CD4-positive, CD25-positive, alpha-beta regulatory T cell (primary cell): Measurements from ENCODE around the gene GLMN. TPM values are rescaled to one million over a fixed set of nuclear protein-coding genes. Genes with fewer than 3 reads are reported as not detected.
A peak's percentile ranks its signal among the peaks of the same experiment; 100 is the strongest.

Experiments used
- ATAC-seq, 2 donors: fragments of 150-1000 bp; cut with Tn5 transposase; one replicate each; pipeline ENCODE4 v1.10.0; 2021; ENCODE audit warnings: low read depth in 2 of 2, moderate number of reproducible peaks in 2 of 2, moderate library complexity in 1 of 2
- DNase-seq, 3 donors: peaks; one replicate each; pipeline versions ENCODE4 v3.0.0 to v3.0.0-alpha.2; 2012 to 2022; ENCODE audit warnings: mixed read lengths in 1 of 3
- H3K27ac ChIP-seq: one replicate; pipeline ENCODE4 v1.7.0; 2013; ENCODE audit warnings: mild to moderate bottlenecking, low read length; ENCODE audit not compliant: insufficient read depth, poor library complexity, severe bottlenecking
- H3K27me3 ChIP-seq: one replicate; pipeline ENCODE4 v1.7.0; 2013; ENCODE audit warnings: low read length; ENCODE audit not compliant: control insufficient read depth, insufficient read depth
- H3K36me3 ChIP-seq: one replicate; pipeline ENCODE4 v1.7.0; 2013; ENCODE audit warnings: mild to moderate bottlenecking, low read length, moderate library complexity; ENCODE audit not compliant: control insufficient read depth, insufficient read depth
- H3K4me1 ChIP-seq: 2 replicates; pipeline ENCODE4 v1.7.0; 2013; ENCODE audit warnings: mild to moderate bottlenecking, low read length; ENCODE audit not compliant: insufficient read depth, control insufficient read depth, poor library complexity, severe bottlenecking
- H3K4me3 ChIP-seq: one replicate; pipeline ENCODE4 v1.7.0; 2013; ENCODE audit warnings: low read depth, mild to moderate bottlenecking, low read length, moderate library complexity
- H3K9me3 ChIP-seq, 2 experiments: 1 replicate in 1 of 2; 2 replicates in 1 of 2; pipeline ENCODE4 v1.7.0; 2013; ENCODE audit warnings: low read length in 2 of 2, mild to moderate bottlenecking in 1 of 2, moderate library complexity in 1 of 2; ENCODE audit not compliant: control insufficient read depth in 2 of 2
- H3K27ac Mint-ChIP-seq, 3 donors: one replicate each; pipeline ENCODE4 v1.8.0; 2020 to 2022; ENCODE audit warnings: mild to moderate bottlenecking in 3 of 3, mixed read lengths in 3 of 3, moderate library complexity in 2 of 3
- H3K27me3 Mint-ChIP-seq: one replicate; pipeline ENCODE4 v1.8.0; 2022; ENCODE audit warnings: mild to moderate bottlenecking, mixed read lengths
- H3K36me3 Mint-ChIP-seq: one replicate; pipeline ENCODE4 v1.8.0; 2020; ENCODE audit warnings: mixed read lengths
- H3K4me1 Mint-ChIP-seq, 4 donors: one replicate each; pipeline ENCODE4 v1.8.0; 2020 to 2022; ENCODE audit warnings: mixed read lengths in 4 of 4, mild to moderate bottlenecking in 1 of 4
- H3K4me3 Mint-ChIP-seq, 4 donors: one replicate each; pipeline ENCODE4 v1.8.0; 2020 to 2022; ENCODE audit warnings: mild to moderate bottlenecking in 4 of 4, mixed read lengths in 4 of 4, moderate library complexity in 3 of 4
- H3K9me3 Mint-ChIP-seq, 7 donors: one replicate each; pipeline ENCODE4 v1.8.0; 2020 to 2022; ENCODE audit warnings: mixed read lengths in 7 of 7, mild to moderate bottlenecking in 3 of 7, moderate library complexity in 2 of 7
- polyA plus RNA-seq, 4 donors: library from polyadenylated mRNA; unstranded; fragments of 300-500 nt; fragmentation: Illumina TruSeq; gene quantifications; one replicate each; pipeline ENCODE4 v1.2.3, GENCODE V29; 2021
- total RNA-seq: library from RNA; stranded (reverse); gene quantifications from one replicate; pipeline ENCODE4 v1.2.3, GENCODE V29; 2022

Gene GLMN
- total and polyA plus RNA-seq, 5 donors from 2014 or later, result 8.2 to 15.2 (median 11.5) TPM

DNA sequence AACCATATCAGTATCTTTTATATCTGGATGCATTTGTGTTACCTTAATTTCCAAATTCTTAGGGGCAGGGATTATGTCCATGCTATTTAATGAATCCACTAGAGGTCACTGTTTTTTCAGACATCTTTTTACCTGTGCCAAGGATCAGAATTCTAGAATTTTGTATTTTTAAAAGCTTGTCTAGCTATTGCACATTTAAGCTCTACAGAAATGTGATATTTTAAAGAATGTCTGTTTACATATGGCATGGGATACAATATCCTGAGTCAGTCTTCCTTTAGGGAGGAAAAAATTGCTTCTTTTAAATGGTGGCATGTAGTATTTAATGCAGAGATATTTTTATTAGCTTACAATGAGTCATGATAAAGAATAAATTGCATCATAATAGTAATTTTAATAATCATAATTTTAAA, 11.4 kb upstream of the GLMN start:
- Mint-ChIP-seq H3K27ac (no peak overlapping the region), H3K4me1 (peaks cover 7 to 29% (median 10%) of the 10 kb centered on the region in 4 donors), H3K4me3 (no peak overlapping the region), H3K36me3 (peaks cover 11% of the 10 kb centered on the region), H3K9me3 (no peaks in the 10 kb centered on the region), H3K27me3 (no peaks in the 10 kb centered on the region)
- Histone ChIP-seq H3K4me1 (no peaks in the 10 kb centered on the region), H3K4me3 (no peak overlapping the region), H3K36me3 (peaks cover 37% of the 10 kb centered on the region), H3K9me3 (no peaks in the 10 kb centered on the region), H3K27me3 (no peaks in the 10 kb centered on the region), H3K27ac (no peak overlapping the region)
- ATAC-seq, result peak in 1 of 2 donors; percentile 56
- DNase-seq, result peak in 2 of 3 donors; percentile 50 to 53

DNA sequence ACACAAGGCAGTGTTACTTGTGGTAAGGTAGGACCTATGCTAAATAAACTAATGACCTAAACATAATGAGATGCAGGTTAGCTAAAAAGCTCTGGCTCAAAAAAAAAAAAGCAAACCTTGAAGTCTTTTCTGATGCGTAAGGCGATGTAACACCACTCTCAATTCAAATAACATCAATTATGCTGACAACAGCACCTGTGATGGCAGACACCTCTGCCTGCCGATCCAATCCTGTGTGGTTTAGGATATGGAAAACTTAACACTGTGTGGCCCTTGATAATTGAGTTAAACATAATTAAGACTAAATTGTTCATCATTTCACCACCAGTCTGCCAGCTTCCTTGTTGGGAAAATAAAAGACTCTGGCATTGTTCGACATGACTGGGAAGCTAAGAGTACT, 9.2 kb upstream of the GLMN start:
- Histone ChIP-seq H3K27me3 (no peaks in the 10 kb centered on the region), H3K4me1 (no peaks in the 10 kb centered on the region), H3K36me3 (peaks cover 45% of the 10 kb centered on the region), H3K4me3 (no peak overlapping the region), H3K27ac (no peak overlapping the region), H3K9me3 (no peaks in the 10 kb centered on the region)
- Mint-ChIP-seq H3K4me3 (no peak overlapping the region), H3K9me3 (no peaks in the 10 kb centered on the region), H3K36me3 (peaks cover 19% of the 10 kb centered on the region), H3K27me3 (no peaks in the 10 kb centered on the region), H3K27ac (no peak overlapping the region), H3K4me1 (peaks cover 0 to 14% (median 6%) of the 10 kb centered on the region in 4 donors)
- ATAC-seq (no peak), DNase-seq (no peak)

DNA sequence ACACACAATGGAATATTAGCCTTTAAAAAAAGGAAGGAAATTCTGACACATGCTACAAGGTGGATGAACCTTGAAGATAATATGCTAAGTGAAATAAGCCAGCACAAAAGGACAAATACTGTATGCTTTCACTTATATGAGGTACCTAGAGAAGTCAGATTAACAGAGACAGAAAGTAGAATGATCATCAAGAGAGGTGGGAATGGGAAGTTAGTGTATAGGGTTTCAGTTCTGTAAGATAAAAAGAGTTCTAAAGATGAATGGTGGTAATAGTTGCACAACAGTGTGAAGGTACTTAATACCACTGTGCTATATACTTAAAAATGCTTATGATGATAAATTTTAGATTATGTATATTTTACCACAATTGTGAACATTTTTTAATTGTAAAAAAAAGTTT, 7.2 kb upstream of the GLMN start:
- H3K27ac ChIP-seq, result no peak overlapping the region
- no peak overlapping the region for H3K4me3 Mint-ChIP-seq
- no peak overlapping the region for H3K4me3 ChIP-seq
- ATAC-seq, result no peak
- no peaks in the 10 kb centered on the region for H3K9me3 ChIP-seq
- no peak for DNase-seq
- H3K9me3 Mint-ChIP-seq, result no peaks in the 10 kb centered on the region
- H3K4me1 ChIP-seq, result peaks cover 4% of the 10 kb centered on the region
- H3K27me3 ChIP-seq, result no peaks in the 10 kb centered on the region
- no peaks in the 10 kb centered on the region for H3K27me3 Mint-ChIP-seq
- H3K36me3 Mint-ChIP-seq, result peaks cover 25% of the 10 kb centered on the region
- peak overlapping the region in 1 of 3 donors; percentile 84 for H3K27ac Mint-ChIP-seq
- peaks cover 36% of the 10 kb centered on the region for H3K36me3 ChIP-seq
- peaks cover 7 to 15% (median 13%) of the 10 kb centered on the region in 4 donors for H3K4me1 Mint-ChIP-seq

DNA sequence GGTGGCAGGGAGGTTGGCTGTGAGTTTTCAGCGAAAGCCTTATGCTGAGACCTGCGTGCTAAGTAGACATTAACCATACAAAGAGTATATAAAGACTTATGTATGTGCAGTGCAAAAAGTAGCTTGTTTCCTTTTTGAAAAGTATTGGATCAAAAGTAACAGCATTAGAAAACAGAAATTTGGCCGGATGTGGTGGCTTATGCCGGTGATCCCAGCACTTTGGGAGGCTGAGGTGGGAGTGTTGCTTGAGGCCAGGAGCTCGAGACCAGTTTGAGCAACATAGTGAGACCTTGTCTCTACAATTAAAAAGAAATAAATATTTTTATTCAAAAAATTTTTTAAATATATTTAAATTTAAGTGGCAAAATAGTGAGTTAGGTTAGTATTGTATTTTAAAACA, 2.2 kb upstream of the GLMN start:
- peak overlapping the region; percentile 27 for H3K4me3 ChIP-seq
- ATAC-seq, result no peak
- no peak overlapping the region for H3K27ac ChIP-seq
- Mint-ChIP-seq H3K27me3 (no peaks in the 10 kb centered on the region), H3K9me3 (no peaks in the 10 kb centered on the region), H3K27ac (no peak overlapping the region), H3K36me3 (peaks cover 22% of the 10 kb centered on the region), H3K4me1 (peaks cover 27 to 48% (median 36%) of the 10 kb centered on the region in 4 donors), H3K4me3 (peak overlapping the region in 1 of 4 donors; percentile 83)
- H3K36me3 ChIP-seq, result peaks cover 15% of the 10 kb centered on the region
- no peak for DNase-seq
- H3K4me1 ChIP-seq, result peaks cover 30% of the 10 kb centered on the region
- H3K9me3 ChIP-seq, result no peaks in the 10 kb centered on the region
- H3K27me3 ChIP-seq, result no peaks in the 10 kb centered on the region

DNA sequence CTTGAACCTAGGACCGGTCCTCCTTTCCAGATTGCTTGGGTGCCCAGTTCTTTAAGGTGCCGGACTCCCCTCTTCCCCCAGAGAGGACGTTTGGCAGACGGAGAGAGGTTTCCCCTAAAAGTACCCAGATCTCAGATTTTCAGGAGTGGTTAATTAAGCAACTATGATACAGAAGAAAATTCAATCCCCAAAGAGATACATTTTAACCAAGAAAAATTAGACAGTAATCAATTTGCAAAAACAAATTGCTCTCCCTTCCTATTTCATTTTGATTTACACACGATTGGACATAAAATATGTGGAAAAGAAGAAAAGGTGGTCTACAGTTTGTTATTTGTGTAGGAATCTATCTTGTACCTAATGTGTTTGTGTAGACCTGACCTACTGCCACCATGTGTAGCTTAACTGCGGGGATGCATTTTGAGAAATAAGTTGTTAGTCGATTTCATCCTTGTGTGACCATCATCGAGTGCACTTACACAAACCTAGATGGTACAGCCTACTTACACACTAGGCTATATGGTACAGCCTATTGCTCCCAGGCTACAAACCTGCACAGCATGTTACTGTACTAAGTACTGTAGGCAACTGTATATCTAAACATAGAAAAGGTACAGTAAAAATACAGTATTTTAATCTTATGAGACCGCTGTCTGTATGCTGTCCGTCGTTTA, 827 bp upstream of the GLMN start:
- H3K27me3 ChIP-seq, result no peaks in the 10 kb centered on the region
- Mint-ChIP-seq H3K9me3 (no peaks in the 10 kb centered on the region), H3K4me1 (peaks cover 35 to 55% (median 43%) of the 10 kb centered on the region in 4 donors), H3K27me3 (no peaks in the 10 kb centered on the region), H3K27ac (peak overlapping the region; percentile 94 to 98 (median 95)), H3K4me3 (peak overlapping the region; percentile 96 to 98 (median 98)), H3K36me3 (peaks cover 26% of the 10 kb centered on the region)
- peak overlapping the region; percentile 95 for H3K4me3 ChIP-seq
- peaks cover 30% of the 10 kb centered on the region for H3K4me1 ChIP-seq
- DNase-seq (peak in 1 of 3 donors; percentile 30), ATAC-seq (no peak)
- H3K27ac ChIP-seq, result peak overlapping the region; percentile 84
- H3K9me3 ChIP-seq, result no peaks in the 10 kb centered on the region
- peaks cover 15% of the 10 kb centered on the region for H3K36me3 ChIP-seq

DNA sequence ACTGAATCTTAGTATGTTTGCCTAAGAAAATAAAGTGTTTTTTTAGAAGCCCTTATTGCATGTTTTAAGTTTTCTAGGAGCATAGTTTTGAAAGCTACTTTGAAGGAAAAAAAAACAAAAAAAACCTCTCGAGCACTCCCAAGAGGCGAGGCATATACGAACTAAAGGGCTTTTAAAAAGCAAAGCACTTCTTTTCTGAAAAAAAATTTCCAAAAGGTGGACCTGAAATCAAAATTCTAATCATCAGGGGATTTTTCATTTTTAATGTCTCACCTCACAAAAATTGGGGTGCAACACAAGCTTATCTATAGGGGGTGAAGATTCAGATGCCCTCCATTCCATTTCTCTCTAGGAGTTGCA, 594 bp downstream of the GLMN start:
- H3K27me3 ChIP-seq, result no peaks in the 10 kb centered on the region
- H3K4me1 ChIP-seq, result peaks cover 30% of the 10 kb centered on the region
- peaks cover 23% of the 10 kb centered on the region for H3K36me3 Mint-ChIP-seq
- H3K36me3 ChIP-seq, result peaks cover 10% of the 10 kb centered on the region
- peak overlapping the region; percentile 94 to 98 (median 95) for H3K27ac Mint-ChIP-seq
- peak overlapping the region; percentile 84 for H3K27ac ChIP-seq
- H3K9me3 ChIP-seq, result no peaks in the 10 kb centered on the region
- DNase-seq (no peak), ATAC-seq (no peak)
- peak overlapping the region; percentile 95 for H3K4me3 ChIP-seq
- H3K27me3 Mint-ChIP-seq, result no peaks in the 10 kb centered on the region
- no peaks in the 10 kb centered on the region for H3K9me3 Mint-ChIP-seq
- H3K4me3 Mint-ChIP-seq, result peak overlapping the region; percentile 96 to 98 (median 98)
- H3K4me1 Mint-ChIP-seq, result peaks cover 39 to 60% (median 45%) of the 10 kb centered on the region in 4 donors

DNA sequence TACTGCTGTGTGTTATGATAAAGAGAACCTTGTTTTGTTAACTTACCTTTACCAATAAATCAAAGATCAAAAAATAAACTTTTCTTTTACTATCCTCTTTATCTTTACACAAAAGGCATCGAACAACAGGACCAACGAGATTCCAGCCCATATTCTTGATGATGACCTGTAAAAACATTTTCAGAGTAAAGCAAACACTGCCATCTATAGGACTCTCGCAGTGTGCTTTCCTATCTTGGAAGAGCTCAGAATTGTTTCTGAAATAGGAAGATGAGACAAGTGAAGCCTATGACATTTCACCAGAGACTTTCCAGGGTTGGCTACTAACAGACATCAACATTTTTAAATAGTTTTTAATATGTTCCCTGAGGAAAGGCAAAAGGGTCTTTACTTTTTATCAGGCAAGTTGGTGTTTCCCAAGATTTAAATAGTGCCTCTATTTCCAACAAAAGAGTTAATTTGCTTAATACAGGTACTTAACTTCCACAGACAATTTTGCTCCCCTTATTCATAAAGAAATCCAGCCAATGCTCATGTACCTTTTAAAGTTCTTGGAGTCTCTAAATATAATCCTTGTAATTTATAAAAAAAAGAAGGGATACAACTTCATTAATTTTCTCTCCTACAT, 7.3 kb downstream of the GLMN start:
- peaks cover 21% of the 10 kb centered on the region for H3K36me3 ChIP-seq
- no peak for ATAC-seq
- no peaks in the 10 kb centered on the region for H3K9me3 ChIP-seq
- no peak overlapping the region for H3K27ac ChIP-seq
- H3K27me3 ChIP-seq, result no peaks in the 10 kb centered on the region
- DNase-seq, result peak in 2 of 3 donors; percentile 26 to 59
- Mint-ChIP-seq H3K36me3 (peaks cover 37% of the 10 kb centered on the region), H3K27me3 (no peaks in the 10 kb centered on the region), H3K4me1 (peaks cover 12 to 40% (median 29%) of the 10 kb centered on the region in 4 donors), H3K4me3 (no peak overlapping the region), H3K9me3 (no peaks in the 10 kb centered on the region), H3K27ac (no peak overlapping the region)
- no peak overlapping the region for H3K4me3 ChIP-seq
- no peaks in the 10 kb centered on the region for H3K4me1 ChIP-seq
